Measurements from ENCODE around the gene ITGB5.

ITGB5 gene

GRCh38 chr3:124832782-124833709 is 54.1 kb downstream of the ITGB5 start:
- peak; percentile 57 for ATAC-seq
- no peak for TF ChIP-seq ARNTL (CRISPR knock-in tag; IDR thresholded peaks at IDR 0.05; ENCODE audit: borderline replicate concordance, low read depth)
- peak; percentile 26; the same call in 1 of the 2 replicates for TF ChIP-seq ISL1 (CRISPR knock-in tag; IDR thresholded peaks at IDR 0.05)
- TF ChIP-seq CSRNP3 (CRISPR knock-in tag; IDR thresholded peaks at IDR 0.05), result no peak
- no peak for TF ChIP-seq PPARA (CRISPR knock-in tag; IDR thresholded peaks at IDR 0.05; ENCODE audit: borderline replicate concordance)
- TF ChIP-seq ZFP3 (CRISPR knock-in tag; IDR thresholded peaks at IDR 0.05), result no peak
- no peak for TF ChIP-seq TCF4 (CRISPR knock-in tag; IDR thresholded peaks at IDR 0.05; ENCODE audit: borderline replicate concordance)
- no peak for TF ChIP-seq ZNF70 (CRISPR knock-in tag; IDR thresholded peaks at IDR 0.05)
- no peak for TF ChIP-seq CSDC2 (CRISPR knock-in tag; IDR thresholded peaks at IDR 0.05)

DNA sequence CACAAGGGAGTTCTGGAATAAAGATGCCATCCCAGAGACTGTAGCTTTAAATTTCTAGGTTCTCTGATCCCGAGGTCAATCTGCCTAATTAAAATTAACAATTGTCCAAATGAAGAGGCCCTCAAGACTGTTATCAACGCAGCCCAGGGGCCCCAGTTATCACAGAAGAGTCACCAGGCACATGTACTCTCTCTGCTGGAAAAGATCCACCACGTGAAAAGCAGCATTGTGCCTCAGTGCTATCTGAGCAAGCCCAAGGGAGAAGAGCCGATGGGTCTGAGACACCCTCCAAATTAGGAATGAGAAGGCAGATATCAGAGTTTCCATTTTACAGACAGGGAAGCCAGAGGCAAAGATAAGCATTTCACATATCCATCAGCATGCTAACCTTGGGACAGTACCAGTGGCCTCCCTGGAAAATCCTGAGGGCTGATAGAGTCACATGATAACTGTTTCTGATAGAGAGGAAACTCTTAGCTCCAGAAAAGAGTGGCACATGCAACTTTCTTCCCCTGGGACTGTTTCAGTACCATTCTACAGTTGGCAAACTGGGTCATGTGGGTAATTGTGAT is 55.5 kb downstream of the ITGB5 start:
- TF ChIP-seq CSDC2 (CRISPR knock-in tag; IDR thresholded peaks at IDR 0.05), result no peak
- no peak for TF ChIP-seq PPARA (CRISPR knock-in tag; IDR thresholded peaks at IDR 0.05; ENCODE audit: borderline replicate concordance)
- TF ChIP-seq CSRNP3 (CRISPR knock-in tag; IDR thresholded peaks at IDR 0.05), result no peak
- no peak for TF ChIP-seq ARNTL (CRISPR knock-in tag; IDR thresholded peaks at IDR 0.05; ENCODE audit: borderline replicate concordance, low read depth)
- ATAC-seq, result no peak

GRCh38 chr3:124829819-124830554 is 57.2 kb downstream of the ITGB5 start:
- no peak for ATAC-seq
- TF ChIP-seq ARNTL (CRISPR knock-in tag; IDR thresholded peaks at IDR 0.05; ENCODE audit: borderline replicate concordance, low read depth) (no peak), ZNF565 (CRISPR knock-in tag; conservative IDR thresholded peaks at IDR 0.05; ENCODE audit: low read depth) (no peak), ZNF8 (CRISPR knock-in tag; IDR thresholded peaks at IDR 0.05) (no peak), CREB5 (CRISPR knock-in tag; IDR thresholded peaks at IDR 0.05; ENCODE audit: low read depth) (no peak), GLIS3 (CRISPR knock-in tag; IDR thresholded peaks at IDR 0.05) (no peak), OSR1 (CRISPR knock-in tag; IDR thresholded peaks at IDR 0.05) (no peak), TOX (CRISPR knock-in tag; IDR thresholded peaks at IDR 0.05; ENCODE audit: borderline replicate concordance) (no peak), TCF4 (CRISPR knock-in tag; IDR thresholded peaks at IDR 0.05; ENCODE audit: borderline replicate concordance) (no peak), SNAI2 (CRISPR knock-in tag; IDR thresholded peaks at IDR 0.05) (no peak), CSRNP3 (CRISPR knock-in tag; IDR thresholded peaks at IDR 0.05) (no peak), ZNF70 (CRISPR knock-in tag; IDR thresholded peaks at IDR 0.05) (no peak), ISL1 (CRISPR knock-in tag; IDR thresholded peaks at IDR 0.05) (no peak), POU6F1 (CRISPR knock-in tag; IDR thresholded peaks at IDR 0.05; ENCODE audit: borderline replicate concordance, low read depth) (no peak), RARB (CRISPR knock-in tag; IDR thresholded peaks at IDR 0.05) (no peak), BACH2 (CRISPR knock-in tag; IDR thresholded peaks at IDR 0.05; ENCODE audit: borderline replicate concordance) (no peak), ZC3H10 (CRISPR knock-in tag; IDR thresholded peaks at IDR 0.05) (no peak), CSDC2 (CRISPR knock-in tag; IDR thresholded peaks at IDR 0.05) (no peak)
- TF ChIP-seq, protein P1, sequence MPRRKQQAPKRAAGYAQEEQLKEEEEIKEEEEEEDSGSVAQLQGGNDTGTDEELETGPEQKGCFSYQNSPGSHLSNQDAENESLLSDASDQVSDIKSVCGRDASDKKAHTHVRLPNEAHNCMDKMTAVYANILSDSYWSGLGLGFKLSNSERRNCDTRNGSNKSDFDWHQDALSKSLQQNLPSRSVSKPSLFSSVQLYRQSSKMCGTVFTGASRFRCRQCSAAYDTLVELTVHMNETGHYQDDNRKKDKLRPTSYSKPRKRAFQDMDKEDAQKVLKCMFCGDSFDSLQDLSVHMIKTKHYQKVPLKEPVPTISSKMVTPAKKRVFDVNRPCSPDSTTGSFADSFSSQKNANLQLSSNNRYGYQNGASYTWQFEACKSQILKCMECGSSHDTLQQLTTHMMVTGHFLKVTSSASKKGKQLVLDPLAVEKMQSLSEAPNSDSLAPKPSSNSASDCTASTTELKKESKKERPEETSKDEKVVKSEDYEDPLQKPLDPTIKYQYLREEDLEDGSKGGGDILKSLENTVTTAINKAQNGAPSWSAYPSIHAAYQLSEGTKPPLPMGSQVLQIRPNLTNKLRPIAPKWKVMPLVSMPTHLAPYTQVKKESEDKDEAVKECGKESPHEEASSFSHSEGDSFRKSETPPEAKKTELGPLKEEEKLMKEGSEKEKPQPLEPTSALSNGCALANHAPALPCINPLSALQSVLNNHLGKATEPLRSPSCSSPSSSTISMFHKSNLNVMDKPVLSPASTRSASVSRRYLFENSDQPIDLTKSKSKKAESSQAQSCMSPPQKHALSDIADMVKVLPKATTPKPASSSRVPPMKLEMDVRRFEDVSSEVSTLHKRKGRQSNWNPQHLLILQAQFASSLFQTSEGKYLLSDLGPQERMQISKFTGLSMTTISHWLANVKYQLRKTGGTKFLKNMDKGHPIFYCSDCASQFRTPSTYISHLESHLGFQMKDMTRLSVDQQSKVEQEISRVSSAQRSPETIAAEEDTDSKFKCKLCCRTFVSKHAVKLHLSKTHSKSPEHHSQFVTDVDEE (CRISPR knock-in tag; IDR thresholded peaks at IDR 0.05), result no peak

All from SK-N-SH treated with all-trans-retinoic acid at 6 μM for 48 hours (cell line).